Activated CD4-positive, CD25-positive, alpha-beta regulatory T cell treated with anti-CD3 and anti-CD28 coated beads, Interleukin-2, amount 50 U/mL, for 72 hours (primary cell): ENCODE results near the gene TCF4.

Experiments used
- DNase-seq: peaks from one replicate; pipeline ENCODE4 v3.0.0; 2021

TCF4 gene

GRCh38 chr18:55286257-55286825 lies 301.7 kb downstream of the TCF4 start:
- no peak for DNase-seq

- DNase-seq: no peak
Measured at GRCh38 chr18:55284614-55285013, 303.4 kb downstream of the TCF4 start.

GRCh38 chr18:55283309-55283708 lies 304.7 kb downstream of the TCF4 start:
- DNase-seq: no peak

- no peak for DNase-seq
Measured at GRCh38 chr18:55280503-55280902, 307.5 kb downstream of the TCF4 start.

GRCh38 chr18:55275039-55275901 lies 312.7 kb downstream of the TCF4 start:
- DNase-seq: no peak

GRCh38 chr18:55272510-55273243 lies 315.3 kb downstream of the TCF4 start:
- no peak for DNase-seq

GRCh38 chr18:55269622-55270021 lies 318.4 kb downstream of the TCF4 start:
- DNase-seq: no peak

GRCh38 chr18:55268628-55269275 lies 319.2 kb downstream of the TCF4 start:
- DNase-seq: no peak

- DNase-seq: no peak
Measured at GRCh38 chr18:55268151-55268601, 319.8 kb downstream of the TCF4 start.

- DNase-seq: no peak
Measured at GRCh38 chr18:55266981-55267380, 321.0 kb downstream of the TCF4 start.

- no peak for DNase-seq
Measured at GRCh38 chr18:55265984-55266383, 322.0 kb downstream of the TCF4 start.

GRCh38 chr18:55265130-55265675 lies 322.8 kb downstream of the TCF4 start:
- DNase-seq: no peak

- DNase-seq: no peak
Measured at GRCh38 chr18:55264108-55264507, 323.9 kb downstream of the TCF4 start.

GRCh38 chr18:55262021-55262560 lies 325.9 kb downstream of the TCF4 start:
- no peak for DNase-seq

GRCh38 chr18:55261253-55261652 lies 326.7 kb downstream of the TCF4 start:
- no peak for DNase-seq

GRCh38 chr18:55258088-55258487 lies 329.9 kb downstream of the TCF4 start:
- no peak for DNase-seq

- DNase-seq: no peak
Measured at GRCh38 chr18:55256929-55257289, 331.1 kb downstream of the TCF4 start.

- no peak for DNase-seq
Measured at GRCh38 chr18:55256226-55256928, 331.6 kb downstream of the TCF4 start.

- no peak for DNase-seq
Measured at GRCh38 chr18:55253814-55254213, 334.2 kb downstream of the TCF4 start.

- no peak for DNase-seq
Measured at GRCh38 chr18:55252901-55253300, 335.1 kb downstream of the TCF4 start.

- DNase-seq: no peak
Measured at GRCh38 chr18:55252053-55252675, 335.8 kb downstream of the TCF4 start.
